ENCODE measurements around the gene SLC26A9.

SLC26A9 gene

GRCh38 chr1:205928317-205928716 lies 14.9 kb downstream of the SLC26A9 start:
- no peaks in the 10 kb centered on the region for H3K36me3 ChIP-seq (ENCODE audit: control insufficient read depth, insufficient read depth, low read length)

GRCh38 chr1:205927676-205928075 lies 15.6 kb downstream of the SLC26A9 start:
- Histone ChIP-seq H3K36me3 (ENCODE audit: control insufficient read depth, insufficient read depth, low read length) (no peaks in the 10 kb centered on the region), H3K27me3 (ENCODE audit: control insufficient read depth, insufficient read depth, low read length, poor library complexity, severe bottlenecking) (no peaks in the 10 kb centered on the region), H3K9me3 (ENCODE audit: control insufficient read depth, low read length) (no peaks in the 10 kb centered on the region), H3K4me1 (ENCODE audit: control insufficient read depth, insufficient read depth, low read length) (no peaks in the 10 kb centered on the region), H3K27ac (ENCODE audit: insufficient read depth, low read depth, low read length, poor library complexity, severe bottlenecking) (no peak overlapping the region), H3K4me3 (ENCODE audit: insufficient read depth, low read depth, low read length) (no peak overlapping the region)
- 94 to 97% methylated on average over 12 of the region's 12 CpGs for WGBS, 2 experiments

More at GRCh38 chr1:205928317-205928716, 14.9 kb downstream of the SLC26A9 start:
- Histone ChIP-seq H3K9me3 (ENCODE audit: control insufficient read depth, low read length) (no peaks in the 10 kb centered on the region), H3K27ac (ENCODE audit: insufficient read depth, low read depth, low read length, poor library complexity, severe bottlenecking) (no peak overlapping the region), H3K4me3 (ENCODE audit: insufficient read depth, low read depth, low read length) (no peak overlapping the region), H3K27me3 (ENCODE audit: control insufficient read depth, insufficient read depth, low read length, poor library complexity, severe bottlenecking) (no peaks in the 10 kb centered on the region), H3K4me1 (ENCODE audit: control insufficient read depth, insufficient read depth, low read length) (peaks cover under 1% of the 10 kb centered on the region)
- 96 to 97% methylated on average over 5 of the region's 5 CpGs for WGBS, 2 experiments

- Histone ChIP-seq H3K27ac (ENCODE audit: insufficient read depth, low read depth, low read length, poor library complexity, severe bottlenecking) (no peak overlapping the region), H3K4me1 (ENCODE audit: control insufficient read depth, insufficient read depth, low read length) (no peaks in the 10 kb centered on the region), H3K27me3 (ENCODE audit: control insufficient read depth, insufficient read depth, low read length, poor library complexity, severe bottlenecking) (no peaks in the 10 kb centered on the region), H3K9me3 (ENCODE audit: control insufficient read depth, low read length) (no peaks in the 10 kb centered on the region), H3K36me3 (ENCODE audit: control insufficient read depth, insufficient read depth, low read length) (no peaks in the 10 kb centered on the region), H3K4me3 (ENCODE audit: insufficient read depth, low read depth, low read length) (no peak overlapping the region)
- 93 to 95% methylated on average over 6 of the region's 6 CpGs for WGBS, 2 experiments
Measured at GRCh38 chr1:205927247-205927646, 16.0 kb downstream of the SLC26A9 start.

- Histone ChIP-seq H3K27ac (ENCODE audit: insufficient read depth, low read depth, low read length, poor library complexity, severe bottlenecking) (no peak overlapping the region), H3K36me3 (ENCODE audit: control insufficient read depth, insufficient read depth, low read length) (no peaks in the 10 kb centered on the region), H3K9me3 (ENCODE audit: control insufficient read depth, low read length) (no peaks in the 10 kb centered on the region), H3K4me3 (ENCODE audit: insufficient read depth, low read depth, low read length) (no peak overlapping the region), H3K27me3 (ENCODE audit: control insufficient read depth, insufficient read depth, low read length, poor library complexity, severe bottlenecking) (no peaks in the 10 kb centered on the region), H3K4me1 (ENCODE audit: control insufficient read depth, insufficient read depth, low read length) (no peaks in the 10 kb centered on the region)
- 93% methylated on average over 8 of the region's 8 CpGs for WGBS, 2 experiments
Measured at GRCh38 chr1:205926636-205927035, 16.6 kb downstream of the SLC26A9 start.

- Histone ChIP-seq H3K9me3 (ENCODE audit: control insufficient read depth, low read length) (no peaks in the 10 kb centered on the region), H3K4me1 (ENCODE audit: control insufficient read depth, insufficient read depth, low read length) (no peaks in the 10 kb centered on the region), H3K27ac (ENCODE audit: insufficient read depth, low read depth, low read length, poor library complexity, severe bottlenecking) (no peak overlapping the region), H3K4me3 (ENCODE audit: insufficient read depth, low read depth, low read length) (no peak overlapping the region), H3K36me3 (ENCODE audit: control insufficient read depth, insufficient read depth, low read length) (no peaks in the 10 kb centered on the region), H3K27me3 (ENCODE audit: control insufficient read depth, insufficient read depth, low read length, poor library complexity, severe bottlenecking) (no peaks in the 10 kb centered on the region)
- 90 to 95% methylated on average over 5 of the region's 5 CpGs for WGBS, 2 experiments
Measured at GRCh38 chr1:205926213-205926612, 17.0 kb downstream of the SLC26A9 start.

- no peak overlapping the region for H3K27ac ChIP-seq (ENCODE audit: insufficient read depth, low read depth, low read length, poor library complexity, severe bottlenecking)
- WGBS, 2 experiments = 80 to 84% methylated on average over 9 of the region's 9 CpGs
- H3K4me1 ChIP-seq (ENCODE audit: control insufficient read depth, insufficient read depth, low read length) = no peaks in the 10 kb centered on the region
- no peaks in the 10 kb centered on the region for H3K27me3 ChIP-seq (ENCODE audit: control insufficient read depth, insufficient read depth, low read length, poor library complexity, severe bottlenecking)
- no peaks in the 10 kb centered on the region for H3K36me3 ChIP-seq (ENCODE audit: control insufficient read depth, insufficient read depth, low read length)
- H3K9me3 ChIP-seq (ENCODE audit: control insufficient read depth, low read length) = no peaks in the 10 kb centered on the region
- H3K4me3 ChIP-seq (ENCODE audit: insufficient read depth, low read depth, low read length) = no peak overlapping the region
Measured at GRCh38 chr1:205925736-205926135, 17.5 kb downstream of the SLC26A9 start.

- Histone ChIP-seq H3K9me3 (ENCODE audit: control insufficient read depth, low read length) (no peaks in the 10 kb centered on the region), H3K4me1 (ENCODE audit: control insufficient read depth, insufficient read depth, low read length) (no peaks in the 10 kb centered on the region), H3K27ac (ENCODE audit: insufficient read depth, low read depth, low read length, poor library complexity, severe bottlenecking) (no peak overlapping the region), H3K36me3 (ENCODE audit: control insufficient read depth, insufficient read depth, low read length) (no peaks in the 10 kb centered on the region), H3K27me3 (ENCODE audit: control insufficient read depth, insufficient read depth, low read length, poor library complexity, severe bottlenecking) (no peaks in the 10 kb centered on the region), H3K4me3 (ENCODE audit: insufficient read depth, low read depth, low read length) (no peak overlapping the region)
Measured at GRCh38 chr1:205924460-205924790, 18.8 kb downstream of the SLC26A9 start.

- Histone ChIP-seq H3K27me3 (ENCODE audit: control insufficient read depth, insufficient read depth, low read length, poor library complexity, severe bottlenecking) (no peaks in the 10 kb centered on the region), H3K36me3 (ENCODE audit: control insufficient read depth, insufficient read depth, low read length) (no peaks in the 10 kb centered on the region), H3K27ac (ENCODE audit: insufficient read depth, low read depth, low read length, poor library complexity, severe bottlenecking) (no peak overlapping the region), H3K4me1 (ENCODE audit: control insufficient read depth, insufficient read depth, low read length) (no peaks in the 10 kb centered on the region), H3K4me3 (ENCODE audit: insufficient read depth, low read depth, low read length) (no peak overlapping the region), H3K9me3 (ENCODE audit: control insufficient read depth, low read length) (no peaks in the 10 kb centered on the region)
- WGBS, 2 experiments = 92% methylated on average over 11 of the region's 11 CpGs
Measured at GRCh38 chr1:205923651-205924459, 19.4 kb downstream of the SLC26A9 start.

GRCh38 chr1:205922806-205923205 lies 20.4 kb downstream of the SLC26A9 start:
- H3K27ac ChIP-seq (ENCODE audit: insufficient read depth, low read depth, low read length, poor library complexity, severe bottlenecking) = no peak overlapping the region
- H3K4me1 ChIP-seq (ENCODE audit: control insufficient read depth, insufficient read depth, low read length) = no peaks in the 10 kb centered on the region
- no peaks in the 10 kb centered on the region for H3K36me3 ChIP-seq (ENCODE audit: control insufficient read depth, insufficient read depth, low read length)
- no peaks in the 10 kb centered on the region for H3K9me3 ChIP-seq (ENCODE audit: control insufficient read depth, low read length)
- H3K4me3 ChIP-seq (ENCODE audit: insufficient read depth, low read depth, low read length) = no peak overlapping the region
- H3K27me3 ChIP-seq (ENCODE audit: control insufficient read depth, insufficient read depth, low read length, poor library complexity, severe bottlenecking) = no peaks in the 10 kb centered on the region
- WGBS, 2 experiments = 78% methylated on average over 6 of the region's 6 CpGs

GRCh38 chr1:205922314-205922713 lies 20.9 kb downstream of the SLC26A9 start:
- H3K27ac ChIP-seq (ENCODE audit: insufficient read depth, low read depth, low read length, poor library complexity, severe bottlenecking) = no peak overlapping the region
- no peaks in the 10 kb centered on the region for H3K27me3 ChIP-seq (ENCODE audit: control insufficient read depth, insufficient read depth, low read length, poor library complexity, severe bottlenecking)
- H3K4me1 ChIP-seq (ENCODE audit: control insufficient read depth, insufficient read depth, low read length) = no peaks in the 10 kb centered on the region
- WGBS, 2 experiments = 89 to 93% methylated on average over 6 of the region's 6 CpGs
- no peaks in the 10 kb centered on the region for H3K36me3 ChIP-seq (ENCODE audit: control insufficient read depth, insufficient read depth, low read length)
- no peaks in the 10 kb centered on the region for H3K9me3 ChIP-seq (ENCODE audit: control insufficient read depth, low read length)
- H3K4me3 ChIP-seq (ENCODE audit: insufficient read depth, low read depth, low read length) = no peak overlapping the region

- WGBS, 2 experiments = 93 to 96% methylated on average over 11 of the region's 11 CpGs
- Histone ChIP-seq H3K27me3 (ENCODE audit: control insufficient read depth, insufficient read depth, low read length, poor library complexity, severe bottlenecking) (no peaks in the 10 kb centered on the region), H3K4me1 (ENCODE audit: control insufficient read depth, insufficient read depth, low read length) (no peaks in the 10 kb centered on the region)
Measured at GRCh38 chr1:205921570-205921909, 21.7 kb downstream of the SLC26A9 start.

More at GRCh38 chr1:205921570-205921909, 21.7 kb downstream of the SLC26A9 start:
- Histone ChIP-seq H3K4me3 (ENCODE audit: insufficient read depth, low read depth, low read length) (no peak overlapping the region), H3K9me3 (ENCODE audit: control insufficient read depth, low read length) (no peaks in the 10 kb centered on the region), H3K27ac (ENCODE audit: insufficient read depth, low read depth, low read length, poor library complexity, severe bottlenecking) (no peak overlapping the region), H3K36me3 (ENCODE audit: control insufficient read depth, insufficient read depth, low read length) (no peaks in the 10 kb centered on the region)
